Liver (tissue), 9 donors: ENCODE measurements around the gene GRB7. TPM values are rescaled to one million over a fixed set of nuclear protein-coding genes. Genes with fewer than 3 reads are reported as not detected.
"Not testable (repeated sequence)": the region's sequence is repeated elsewhere in the genome, so short reads cannot be mapped to it uniquely, and the experiment has no call there.

Experiments
- DNase-seq: peaks from one replicate; pipeline ENCODE4 v3.0.0-alpha.2; 2017; ENCODE audit warnings: low spot score
- H3K27ac ChIP-seq, 2 donors: one replicate each; pipeline ENCODE4 v1.7.0; 2013; ENCODE audit warnings: inconsistent platforms in 2 of 2, low read length in 2 of 2, control low read depth in 1 of 2, low read depth in 1 of 2, mild to moderate bottlenecking in 1 of 2
- H3K27me3 ChIP-seq, 4 donors: one replicate each; pipeline versions ENCODE4 v1.6.1 to v1.7.0; 2013; ENCODE audit warnings: low read length in 3 of 4, inconsistent platforms in 1 of 4, mild to moderate bottlenecking in 1 of 4, moderate library complexity in 1 of 4; ENCODE audit not compliant: control insufficient read depth in 4 of 4, insufficient read depth in 4 of 4
- H3K36me3 ChIP-seq, 4 donors: one replicate each; pipeline versions ENCODE4 v1.6.1 to v1.7.0; 2013; ENCODE audit warnings: low read length in 3 of 4, mild to moderate bottlenecking in 3 of 4, low read depth in 1 of 4, moderate library complexity in 1 of 4; ENCODE audit not compliant: control insufficient read depth in 4 of 4, insufficient read depth in 3 of 4
- H3K4me1 ChIP-seq, 4 donors: one replicate each; pipeline versions ENCODE4 v1.6.1 to v1.7.0; 2013; ENCODE audit warnings: low read length in 3 of 4, mild to moderate bottlenecking in 3 of 4, moderate library complexity in 1 of 4; ENCODE audit not compliant: control insufficient read depth in 4 of 4, insufficient read depth in 4 of 4
- H3K4me3 ChIP-seq, 3 donors: one replicate each; pipeline versions ENCODE4 v1.6.1 to v1.7.0; 2013; ENCODE audit warnings: low read length in 3 of 3, control low read depth in 1 of 3, low read depth in 1 of 3, mild to moderate bottlenecking in 1 of 3
- H3K9ac ChIP-seq, 2 donors: one replicate each; pipeline ENCODE4 v1.7.0; 2013; ENCODE audit warnings: low read length in 2 of 2, mild to moderate bottlenecking in 2 of 2, moderate library complexity in 2 of 2, control low read depth in 1 of 2, low read depth in 1 of 2
- H3K9me3 ChIP-seq, 4 donors: one replicate each; pipeline versions ENCODE4 v1.6.1 to v1.7.0; 2013; ENCODE audit warnings: low read length in 3 of 4; ENCODE audit not compliant: control insufficient read depth in 4 of 4
- EGR1 ChIP-seq, 2 donors: IDR thresholded peaks; 2 replicates each; pipeline ENCODE4 v1.6.1; 2016 to 2018; ENCODE audit warnings: antibody characterized with exemption in 2 of 2, low read depth in 2 of 2
- FOXA2 ChIP-seq: IDR thresholded peaks from 2 replicates; pipeline ENCODE4 v1.6.1; 2016; ENCODE audit warnings: antibody characterized with exemption
- GABPA ChIP-seq, 2 donors: IDR thresholded peaks in 1 of 2; conservative IDR thresholded peaks in 1 of 2; 2 replicates each; pipeline ENCODE4 v1.6.1; 2016; ENCODE audit warnings: antibody characterized with exemption in 2 of 2, mild to moderate bottlenecking in 1 of 2, moderate library complexity in 1 of 2
- JUND ChIP-seq, 2 donors: IDR thresholded peaks; 2 replicates each; pipeline ENCODE4 v1.6.1; 2016; ENCODE audit warnings: antibody characterized with exemption in 2 of 2
- NR2F2 ChIP-seq: IDR thresholded peaks from 2 replicates; pipeline ENCODE4 v1.6.1; 2016; ENCODE audit warnings: antibody characterized with exemption
- RAD21 ChIP-seq, 2 donors: IDR thresholded peaks; 2 replicates each; pipeline ENCODE4 v1.6.1; 2016; ENCODE audit warnings: antibody characterized with exemption in 2 of 2, mild to moderate bottlenecking in 2 of 2
- TAF1 ChIP-seq: conservative IDR thresholded peaks from 2 replicates; pipeline ENCODE4 v1.6.1; 2016; ENCODE audit warnings: antibody characterized with exemption, mild to moderate bottlenecking
- YY1 ChIP-seq: IDR thresholded peaks from 2 replicates; pipeline ENCODE4 v1.6.1; 2016; ENCODE audit warnings: antibody characterized with exemption, mild to moderate bottlenecking
- WGBS: extraction: QIAGEN DNeasy Blood & Tissue Kit; methylation state at CpG from one replicate; pipeline ENCODE4 v1.1.7; 2013; 5-methylcytosine and 5-hydroxymethylcytosine counted together
- polyA plus RNA-seq, 2 donors: library from polyadenylated mRNA; stranded (reverse) in 1 of 2; unstranded in 1 of 2; fragments of 200-250 nt in 1 of 2; fragments of >200 nt in 1 of 2; fragmentation: Nextera tagmentation in 1 of 2; extraction: Ambion mirVana in 1 of 2; gene quantifications; one replicate each; pipeline versions ENCODE4 v1.2.1 to v1.2.3, GENCODE V29; 2013 to 2015
- total RNA-seq, 2 donors: library from RNA; depleted of rRNA; stranded (reverse); fragments of >200 nt; gene quantifications; one replicate each; pipeline ENCODE4 v1.2.3, GENCODE V29; 2014
- TF ChIP-seq, protein P1 (sequence below): IDR thresholded peaks from 2 replicates; pipeline ENCODE4 v1.6.1; 2016; ENCODE audit warnings: antibody characterized with exemption
- TF ChIP-seq, protein P2 (sequence below): fragments of 150-350 bp; IDR thresholded peaks from 2 replicates; pipeline ENCODE4 v1.5.1; 2017; ENCODE audit warnings: improper control_type of control experiment, low read depth, low read length; ENCODE audit not compliant: missing input control
- TF ChIP-seq, protein P3 (sequence below): IDR thresholded peaks from 2 replicates; pipeline ENCODE4 v1.6.1; 2016; ENCODE audit warnings: antibody characterized with exemption, mild to moderate bottlenecking
- donor health status: healthy.
- donor health status: healthy.
- donor health status: healthy.
- donor health status: healthy.
- donor health status: healthy.

GRB7 gene
- total and polyA plus RNA-seq, 4 donors: 1.9 to 6.8 (median 2.5) TPM

DNA sequence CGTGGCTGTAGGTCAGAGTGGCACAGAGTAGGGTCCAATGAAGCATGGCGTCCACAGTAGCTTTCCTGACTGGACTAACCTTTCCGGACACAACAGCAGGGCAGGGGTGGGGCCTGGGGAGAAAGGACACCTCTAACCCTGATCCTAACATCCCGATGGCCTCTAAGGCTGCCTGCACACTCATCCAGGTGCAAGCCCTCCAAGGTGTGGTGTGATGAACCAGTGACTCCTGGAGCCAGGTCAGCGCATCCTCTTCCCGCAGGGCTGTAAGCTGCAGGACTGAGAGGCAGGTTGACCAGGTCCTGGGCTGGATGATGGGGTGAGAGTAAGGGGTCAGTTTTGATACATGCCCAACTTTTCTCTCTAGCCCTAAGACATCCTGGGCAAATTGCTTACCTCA, 41.0 kb upstream of the GRB7 start:
- no peaks in the 10 kb centered on the region for H3K9me3 ChIP-seq
- no peaks in the 10 kb centered on the region for H3K36me3 ChIP-seq
- 89% methylated on average over 6 of the region's 6 CpGs for WGBS
- H3K27ac ChIP-seq: no peak overlapping the region
- DNase-seq: no peak
- H3K4me1 ChIP-seq: peaks cover 13 to 45% (median 30%) of the 10 kb centered on the region in 4 donors
- H3K9ac ChIP-seq: no peak overlapping the region
- no peak overlapping the region for H3K4me3 ChIP-seq
- H3K27me3 ChIP-seq: no peaks in the 10 kb centered on the region
- TF ChIP-seq, protein P1, sequence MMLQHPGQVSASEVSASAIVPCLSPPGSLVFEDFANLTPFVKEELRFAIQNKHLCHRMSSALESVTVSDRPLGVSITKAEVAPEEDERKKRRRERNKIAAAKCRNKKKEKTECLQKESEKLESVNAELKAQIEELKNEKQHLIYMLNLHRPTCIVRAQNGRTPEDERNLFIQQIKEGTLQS: no peak
- TF ChIP-seq EGR1 (IDR thresholded peaks at IDR 0.05; ENCODE audit: low read depth in 2 of 2) (no peak), RAD21 (IDR thresholded peaks at IDR 0.05) (no peak)
- TF ChIP-seq, protein P2, sequence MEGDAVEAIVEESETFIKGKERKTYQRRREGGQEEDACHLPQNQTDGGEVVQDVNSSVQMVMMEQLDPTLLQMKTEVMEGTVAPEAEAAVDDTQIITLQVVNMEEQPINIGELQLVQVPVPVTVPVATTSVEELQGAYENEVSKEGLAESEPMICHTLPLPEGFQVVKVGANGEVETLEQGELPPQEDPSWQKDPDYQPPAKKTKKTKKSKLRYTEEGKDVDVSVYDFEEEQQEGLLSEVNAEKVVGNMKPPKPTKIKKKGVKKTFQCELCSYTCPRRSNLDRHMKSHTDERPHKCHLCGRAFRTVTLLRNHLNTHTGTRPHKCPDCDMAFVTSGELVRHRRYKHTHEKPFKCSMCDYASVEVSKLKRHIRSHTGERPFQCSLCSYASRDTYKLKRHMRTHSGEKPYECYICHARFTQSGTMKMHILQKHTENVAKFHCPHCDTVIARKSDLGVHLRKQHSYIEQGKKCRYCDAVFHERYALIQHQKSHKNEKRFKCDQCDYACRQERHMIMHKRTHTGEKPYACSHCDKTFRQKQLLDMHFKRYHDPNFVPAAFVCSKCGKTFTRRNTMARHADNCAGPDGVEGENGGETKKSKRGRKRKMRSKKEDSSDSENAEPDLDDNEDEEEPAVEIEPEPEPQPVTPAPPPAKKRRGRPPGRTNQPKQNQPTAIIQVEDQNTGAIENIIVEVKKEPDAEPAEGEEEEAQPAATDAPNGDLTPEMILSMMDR: no peak

DNA sequence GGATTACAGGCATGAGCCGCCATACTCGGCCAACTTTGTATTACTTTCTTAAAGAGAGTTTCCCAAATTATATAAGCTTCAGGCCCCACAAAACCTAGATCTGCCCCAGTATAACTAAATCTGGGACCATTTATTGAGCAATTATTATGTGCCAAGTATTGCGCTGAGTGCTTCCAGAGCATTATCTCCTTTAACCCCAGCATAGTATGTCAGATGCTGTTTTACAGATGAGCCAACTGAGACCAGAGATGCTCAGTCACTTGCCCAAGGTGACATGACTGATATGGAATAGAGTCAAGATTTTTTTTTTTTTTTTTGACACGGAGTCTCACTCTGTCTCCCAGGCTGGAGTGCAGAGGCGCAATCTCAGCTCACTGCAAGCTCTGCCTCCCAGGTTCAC, 39.8 kb upstream of the GRB7 start:
- Histone ChIP-seq H3K4me1 (peaks cover 13 to 55% (median 41%) of the 10 kb centered on the region in 4 donors), H3K36me3 (no peaks in the 10 kb centered on the region), H3K9ac (no peak overlapping the region), H3K27me3 (no peaks in the 10 kb centered on the region), H3K4me3 (no peak overlapping the region), H3K9me3 (no peaks in the 10 kb centered on the region), H3K27ac (no peak overlapping the region)
- WGBS: 92% methylated on average over 5 of the region's 5 CpGs
- TF ChIP-seq GABPA (IDR thresholded peaks at IDR 0.05 in 1 of 2, conservative IDR thresholded peaks at IDR 0.05 in 1 of 2) (no peak), TAF1 (no peak), JUND (IDR thresholded peaks at IDR 0.05) (no peak), YY1 (no peak)
- TF ChIP-seq, protein P1: no peak
- DNase-seq: no peak

DNA sequence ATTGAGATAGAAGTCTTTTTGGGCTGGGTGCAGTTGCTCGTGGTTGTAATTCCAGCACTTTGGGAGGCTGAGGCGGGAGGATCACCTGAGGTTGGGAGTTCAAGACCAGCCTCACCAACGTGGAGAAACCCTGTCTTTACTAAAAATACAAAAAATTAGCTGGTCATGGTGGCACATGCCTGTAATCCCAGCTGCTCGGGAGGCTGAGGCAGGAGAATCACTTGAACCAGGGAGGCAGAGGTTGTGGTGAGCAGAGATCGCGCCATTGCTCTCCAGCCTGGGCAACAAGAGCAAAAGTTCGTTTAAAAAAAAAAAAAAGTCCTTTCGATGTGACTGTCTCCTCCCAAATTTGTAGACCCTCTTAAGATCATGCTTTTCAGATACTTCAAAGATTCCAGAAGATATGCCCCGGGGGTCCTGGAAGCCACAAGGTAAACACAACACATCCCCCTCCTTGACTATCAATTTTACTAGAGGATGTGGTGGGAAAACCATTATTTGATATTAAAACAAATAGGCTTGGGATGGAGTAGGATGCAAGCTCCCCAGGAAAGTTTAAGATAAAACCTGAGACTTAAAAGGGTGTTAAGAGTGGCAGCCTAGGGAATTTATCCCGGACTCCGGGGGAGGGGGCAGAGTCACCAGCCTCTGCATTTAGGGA, 38.5 kb upstream of the GRB7 start:
- H3K36me3 ChIP-seq, H3K27me3 ChIP-seq, DNase-seq, H3K9me3 ChIP-seq: not testable (repeated sequence)
- Histone ChIP-seq H3K4me1 (peaks cover 21 to 62% (median 51%) of the 10 kb centered on the region in 4 donors), H3K4me3 (peak overlapping the region in 2 of 3 donors; percentile 75 to 81), H3K27ac (peak overlapping the region; percentile 95 to 98), H3K9ac (peak overlapping the region; percentile 26 to 69)
- 50% methylated on average over 11 of the region's 11 CpGs for WGBS

DNA sequence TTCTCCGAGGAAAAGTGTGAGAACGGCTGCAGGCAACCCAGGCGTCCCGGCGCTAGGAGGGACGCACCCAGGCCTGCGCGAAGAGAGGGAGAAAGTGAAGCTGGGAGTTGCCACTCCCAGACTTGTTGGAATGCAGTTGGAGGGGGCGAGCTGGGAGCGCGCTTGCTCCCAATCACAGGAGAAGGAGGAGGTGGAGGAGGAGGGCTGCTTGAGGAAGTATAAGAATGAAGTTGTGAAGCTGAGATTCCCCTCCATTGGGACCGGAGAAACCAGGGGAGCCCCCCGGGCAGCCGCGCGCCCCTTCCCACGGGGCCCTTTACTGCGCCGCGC, 38.0 kb upstream of the GRB7 start, which contains the start of gene ERBB2:
Gene ERBB2, plus strand, starts transcription at position 247 of the 330 bp plus-strand sequence. CDS start 175 bp downstream, outside the sequence.
- peak within 1 kb of the TSS in 2 of 3 donors; percentile 75 to 81 for H3K4me3 ChIP-seq
- 4% methylated on average over 20 of the region's 20 CpGs for WGBS
- H3K27ac ChIP-seq: peak within 1 kb of the TSS; percentile 95 to 98
- TF ChIP-seq, protein P1: no peak
- TF ChIP-seq EGR1 (IDR thresholded peaks at IDR 0.05; ENCODE audit: low read depth in 2 of 2) (no peak), FOXA2 (no peak), RAD21 (IDR thresholded peaks at IDR 0.05) (no peak), NR2F2 (no peak), GABPA (IDR thresholded peaks at IDR 0.05 in 1 of 2, conservative IDR thresholded peaks at IDR 0.05 in 1 of 2) (no peak)
- TF ChIP-seq, protein P3, sequence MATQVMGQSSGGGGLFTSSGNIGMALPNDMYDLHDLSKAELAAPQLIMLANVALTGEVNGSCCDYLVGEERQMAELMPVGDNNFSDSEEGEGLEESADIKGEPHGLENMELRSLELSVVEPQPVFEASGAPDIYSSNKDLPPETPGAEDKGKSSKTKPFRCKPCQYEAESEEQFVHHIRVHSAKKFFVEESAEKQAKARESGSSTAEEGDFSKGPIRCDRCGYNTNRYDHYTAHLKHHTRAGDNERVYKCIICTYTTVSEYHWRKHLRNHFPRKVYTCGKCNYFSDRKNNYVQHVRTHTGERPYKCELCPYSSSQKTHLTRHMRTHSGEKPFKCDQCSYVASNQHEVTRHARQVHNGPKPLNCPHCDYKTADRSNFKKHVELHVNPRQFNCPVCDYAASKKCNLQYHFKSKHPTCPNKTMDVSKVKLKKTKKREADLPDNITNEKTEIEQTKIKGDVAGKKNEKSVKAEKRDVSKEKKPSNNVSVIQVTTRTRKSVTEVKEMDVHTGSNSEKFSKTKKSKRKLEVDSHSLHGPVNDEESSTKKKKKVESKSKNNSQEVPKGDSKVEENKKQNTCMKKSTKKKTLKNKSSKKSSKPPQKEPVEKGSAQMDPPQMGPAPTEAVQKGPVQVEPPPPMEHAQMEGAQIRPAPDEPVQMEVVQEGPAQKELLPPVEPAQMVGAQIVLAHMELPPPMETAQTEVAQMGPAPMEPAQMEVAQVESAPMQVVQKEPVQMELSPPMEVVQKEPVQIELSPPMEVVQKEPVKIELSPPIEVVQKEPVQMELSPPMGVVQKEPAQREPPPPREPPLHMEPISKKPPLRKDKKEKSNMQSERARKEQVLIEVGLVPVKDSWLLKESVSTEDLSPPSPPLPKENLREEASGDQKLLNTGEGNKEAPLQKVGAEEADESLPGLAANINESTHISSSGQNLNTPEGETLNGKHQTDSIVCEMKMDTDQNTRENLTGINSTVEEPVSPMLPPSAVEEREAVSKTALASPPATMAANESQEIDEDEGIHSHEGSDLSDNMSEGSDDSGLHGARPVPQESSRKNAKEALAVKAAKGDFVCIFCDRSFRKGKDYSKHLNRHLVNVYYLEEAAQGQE: no peak
- H3K9me3 ChIP-seq: no peaks in the 10 kb centered on the region
- peak within 1 kb of the TSS; percentile 36 to 74 for H3K9ac ChIP-seq
- no peak for DNase-seq
- no peaks in the 10 kb centered on the region for H3K36me3 ChIP-seq
- H3K4me1 ChIP-seq: peaks cover 26 to 62% (median 52%) of the 10 kb centered on the region in 4 donors
- H3K27me3 ChIP-seq: no peaks in the 10 kb centered on the region
